IPS-20b (cell line): ENCODE results near the gene SLC25A27.
"Not testable (repeated sequence)": the region's sequence is repeated elsewhere in the genome, so short reads cannot be mapped to it uniquely, and the experiment has no call there.

Source experiments
- H3K27ac ChIP-seq: one replicate; pipeline ENCODE4 v1.5.1; 2013; ENCODE audit warnings: low read length
- H3K27me3 ChIP-seq: 2 replicates; pipeline ENCODE4 v1.6.1; 2013; ENCODE audit warnings: mild to moderate bottlenecking, low read length, inconsistent platforms; ENCODE audit not compliant: insufficient read depth
- H3K36me3 ChIP-seq: 2 replicates; pipeline ENCODE4 v1.6.1; 2013; ENCODE audit warnings: low read depth, mild to moderate bottlenecking, inconsistent platforms, low read length, moderate library complexity; ENCODE audit not compliant: insufficient read depth
- H3K4me1 ChIP-seq: 2 replicates; pipeline ENCODE4 v1.6.1; 2013; ENCODE audit warnings: mild to moderate bottlenecking, control low read depth, inconsistent platforms, low read length, moderate library complexity; ENCODE audit not compliant: insufficient read depth
- H3K4me3 ChIP-seq: 2 replicates; pipeline ENCODE4 v1.5.1; 2013; ENCODE audit warnings: mild to moderate bottlenecking, low read length, inconsistent platforms
- H3K9ac ChIP-seq: 2 replicates; pipeline ENCODE4 v1.6.1; 2013; ENCODE audit warnings: low read depth, mild to moderate bottlenecking, inconsistent platforms, low read length, moderate library complexity
- H3K9me3 ChIP-seq: 2 replicates; pipeline ENCODE4 v1.6.1; 2013; ENCODE audit warnings: mild to moderate bottlenecking, low read depth, low read length, inconsistent platforms; ENCODE audit not compliant: insufficient read depth

Gene SLC25A27

DNA sequence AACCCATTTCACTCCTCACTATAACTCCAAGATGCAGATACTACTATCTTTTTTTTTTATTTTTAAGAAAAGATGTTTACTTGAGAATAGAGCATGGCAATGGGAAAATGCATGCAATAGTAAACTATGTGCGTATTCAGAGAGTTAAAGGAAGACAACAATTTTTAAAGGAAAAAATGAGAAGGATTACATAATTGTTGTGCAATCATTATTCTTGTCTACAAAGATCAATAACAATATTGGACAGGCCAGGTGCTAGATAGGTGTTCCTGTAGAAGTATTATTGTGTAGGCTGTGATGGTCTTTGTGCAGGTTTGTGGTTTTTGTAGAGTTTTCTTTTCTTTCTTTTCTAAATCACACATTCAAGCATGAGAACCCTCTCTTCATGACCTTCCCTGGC, 20.7 kb upstream of the SLC25A27 start:
- H3K9me3 ChIP-seq = no peaks in the 10 kb centered on the region
- no peak overlapping the region for H3K9ac ChIP-seq
- H3K4me3 ChIP-seq = no peak overlapping the region
- H3K36me3 ChIP-seq = no peaks in the 10 kb centered on the region
- no peak overlapping the region for H3K27ac ChIP-seq
- no peaks in the 10 kb centered on the region for H3K27me3 ChIP-seq
- no peaks in the 10 kb centered on the region for H3K4me1 ChIP-seq

DNA sequence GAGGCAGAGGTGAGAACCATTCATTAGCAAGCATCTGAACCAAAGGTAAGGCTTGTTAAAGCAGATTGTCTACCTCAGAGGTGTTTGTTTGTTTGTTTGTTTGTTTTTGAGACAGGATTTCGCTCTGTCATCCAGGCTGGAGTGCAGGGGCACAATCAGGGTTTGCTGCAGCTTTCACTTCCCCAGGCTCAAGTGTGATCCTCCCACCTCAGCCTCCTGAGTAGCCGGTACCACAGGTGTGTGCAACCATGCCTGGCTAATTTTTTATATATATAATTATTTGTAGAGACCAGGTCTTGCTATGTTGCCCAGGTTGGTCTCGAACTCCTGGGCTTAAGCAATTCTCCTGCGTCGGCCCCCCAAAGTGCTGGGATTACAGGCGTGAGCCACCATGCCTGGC, 17.3 kb upstream of the SLC25A27 start:
- no peak overlapping the region for H3K4me3 ChIP-seq

DNA sequence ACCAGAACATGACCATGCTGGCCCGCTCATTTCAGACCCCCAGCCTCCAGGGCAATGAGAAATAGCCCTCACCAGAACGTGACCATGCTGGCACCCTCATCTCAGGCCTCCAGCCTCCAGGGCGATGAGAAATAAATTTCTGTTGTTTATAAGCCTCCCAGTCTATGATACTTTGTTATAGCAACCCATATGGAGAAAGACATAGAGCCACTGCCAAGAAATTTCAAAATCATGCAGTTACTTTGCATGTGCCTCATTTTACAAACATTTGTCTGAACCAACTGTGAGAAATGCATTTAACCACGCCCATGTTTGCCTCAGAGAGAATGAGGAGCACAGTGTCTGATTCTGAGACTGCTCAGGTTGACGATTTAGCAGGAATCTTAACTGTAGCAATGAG, 15.6 kb upstream of the SLC25A27 start:
- Histone ChIP-seq H3K27ac (no peak overlapping the region), H3K4me3 (no peak overlapping the region), H3K9ac (no peak overlapping the region), H3K9me3 (no peaks in the 10 kb centered on the region), H3K27me3 (no peaks in the 10 kb centered on the region), H3K4me1 (no peaks in the 10 kb centered on the region), H3K36me3 (no peaks in the 10 kb centered on the region)

More for the DNA sequence above, 17.3 kb upstream of the SLC25A27 start:
- Histone ChIP-seq H3K27me3 (no peaks in the 10 kb centered on the region), H3K4me1 (no peaks in the 10 kb centered on the region), H3K36me3 (no peaks in the 10 kb centered on the region), H3K9ac (no peak overlapping the region), H3K27ac (no peak overlapping the region), H3K9me3 (no peaks in the 10 kb centered on the region)

DNA sequence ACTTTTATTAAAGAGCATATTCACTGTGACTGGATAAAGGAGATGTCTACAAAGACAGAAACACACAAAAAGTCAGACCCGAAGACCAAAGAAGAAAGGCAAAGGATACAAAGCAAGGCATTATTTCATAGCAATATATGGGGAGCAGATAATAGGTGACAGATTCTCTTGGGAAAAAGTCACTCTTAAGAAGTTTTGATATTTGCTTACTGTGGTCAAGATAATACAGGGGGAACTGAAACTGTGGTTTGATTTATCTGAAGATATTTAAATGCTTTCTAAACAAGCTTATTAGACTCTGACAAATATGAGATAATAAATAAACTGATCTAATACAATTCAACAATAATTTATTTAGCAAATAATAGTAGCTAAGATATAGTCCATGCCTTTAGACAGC, 14.8 kb upstream of the SLC25A27 start:
- no peak overlapping the region for H3K9ac ChIP-seq
- no peaks in the 10 kb centered on the region for H3K4me1 ChIP-seq
- no peaks in the 10 kb centered on the region for H3K27me3 ChIP-seq
- H3K4me3 ChIP-seq = no peak overlapping the region
- H3K27ac ChIP-seq = no peak overlapping the region
- no peaks in the 10 kb centered on the region for H3K36me3 ChIP-seq
- H3K9me3 ChIP-seq = no peaks in the 10 kb centered on the region

DNA sequence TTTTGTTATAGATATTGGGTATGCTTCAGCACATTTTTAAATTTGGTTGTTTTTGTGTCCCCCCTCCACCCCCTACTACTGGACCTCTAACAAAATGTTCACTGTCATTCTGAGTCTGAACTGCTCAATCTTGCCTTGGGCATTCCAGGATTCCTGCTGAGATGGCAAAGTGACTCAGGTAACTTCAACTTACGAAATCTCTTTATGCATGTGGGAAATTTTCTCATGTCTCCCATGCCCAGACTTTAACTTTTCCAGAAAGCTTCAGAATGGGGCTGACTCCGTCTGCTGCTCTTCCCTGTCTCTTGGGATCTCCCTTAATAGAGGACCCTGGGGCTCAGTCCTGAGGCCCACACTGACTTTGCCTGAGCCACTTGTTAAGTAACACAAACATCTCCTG, 14.1 kb upstream of the SLC25A27 start:
- Histone ChIP-seq H3K27ac (no peak overlapping the region), H3K4me1 (no peaks in the 10 kb centered on the region), H3K9ac (no peak overlapping the region), H3K36me3 (no peaks in the 10 kb centered on the region), H3K27me3 (no peaks in the 10 kb centered on the region), H3K4me3 (no peak overlapping the region), H3K9me3 (no peaks in the 10 kb centered on the region)

DNA sequence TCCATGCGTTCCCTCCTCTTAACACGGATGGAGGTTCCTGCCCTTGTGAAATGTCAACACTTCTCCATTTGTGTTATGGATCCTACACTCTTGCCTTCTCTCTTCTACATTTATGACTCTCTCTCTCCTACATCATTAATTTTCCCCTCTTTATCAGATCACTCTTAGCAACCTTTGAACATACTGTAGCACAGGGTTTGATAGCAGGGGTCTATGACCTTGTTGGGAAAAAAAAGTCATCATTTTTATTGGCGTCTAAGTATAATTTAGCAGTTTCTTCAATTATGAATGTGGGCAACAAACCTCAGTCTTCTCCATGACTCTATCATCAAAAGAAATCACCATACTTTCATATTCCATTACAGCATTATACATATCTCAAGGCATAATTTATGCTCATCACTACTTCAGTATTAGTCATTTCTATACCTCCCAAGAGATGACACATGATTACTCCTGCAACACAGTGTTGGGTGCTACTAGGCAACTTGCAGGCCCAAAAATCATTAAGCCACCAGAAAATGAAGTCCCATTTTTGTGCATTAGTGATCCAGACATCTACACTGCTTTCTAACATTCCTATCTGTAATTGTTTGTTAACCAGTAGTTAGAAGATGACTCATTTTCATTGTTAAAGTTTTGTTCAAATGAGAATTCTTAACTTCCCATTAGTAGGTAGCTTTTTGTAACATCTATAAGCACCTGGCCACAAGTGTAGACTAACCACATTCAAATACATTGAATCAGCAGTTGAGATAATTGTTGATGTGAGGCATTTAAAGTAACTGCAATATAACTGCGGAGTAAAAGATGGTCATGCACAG, 9.6 kb upstream of the SLC25A27 start:
- Histone ChIP-seq H3K4me1 (no peaks in the 10 kb centered on the region), H3K9me3 (no peaks in the 10 kb centered on the region), H3K4me3 (no peak overlapping the region), H3K27me3 (no peaks in the 10 kb centered on the region), H3K9ac (no peak overlapping the region), H3K36me3 (no peaks in the 10 kb centered on the region), H3K27ac (no peak overlapping the region)

DNA sequence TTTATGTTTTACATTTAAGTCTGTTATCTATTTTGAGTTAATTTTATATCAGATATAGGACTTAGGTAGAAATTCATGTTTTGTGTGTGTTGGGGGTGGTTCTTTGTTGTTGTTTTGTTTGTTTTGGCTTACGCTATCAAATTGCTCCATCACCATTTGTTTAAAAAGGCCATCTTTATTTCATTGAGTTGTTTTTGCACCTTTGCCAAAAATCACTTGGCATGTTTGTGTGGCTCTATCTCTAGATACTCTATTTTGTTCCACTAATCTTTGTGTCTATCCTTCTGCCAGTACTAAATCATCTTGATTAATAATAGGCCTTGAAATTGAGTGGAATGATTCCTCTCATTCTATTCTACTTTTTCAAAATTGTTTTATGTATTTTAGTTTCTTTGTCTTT, 7.5 kb upstream of the SLC25A27 start:
- no peaks in the 10 kb centered on the region for H3K4me1 ChIP-seq
- no peak overlapping the region for H3K4me3 ChIP-seq
- no peak overlapping the region for H3K27ac ChIP-seq
- H3K36me3 ChIP-seq = no peaks in the 10 kb centered on the region
- H3K9ac ChIP-seq = no peak overlapping the region
- H3K9me3 ChIP-seq = no peaks in the 10 kb centered on the region
- H3K27me3 ChIP-seq = no peaks in the 10 kb centered on the region

DNA sequence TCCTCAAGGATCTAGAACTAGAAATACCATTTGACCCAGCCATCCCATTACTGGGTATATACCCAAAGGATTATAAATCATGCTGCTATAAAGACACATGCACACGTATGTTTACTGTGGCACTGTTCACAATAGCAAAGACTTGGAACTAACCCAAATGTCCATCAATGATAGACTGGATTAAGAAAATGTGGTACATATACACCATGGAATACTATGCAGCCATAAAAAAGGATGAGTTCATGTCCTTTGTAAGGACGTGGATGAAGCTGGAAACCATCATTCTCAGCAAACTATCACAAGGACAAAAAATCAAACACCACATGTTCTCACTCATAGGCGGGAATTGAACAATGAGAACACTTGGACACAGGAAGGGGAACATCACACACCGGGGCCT, 4.7 kb upstream of the SLC25A27 start:
- not testable (repeated sequence) for H3K4me1 ChIP-seq, H3K36me3 ChIP-seq, H3K4me3 ChIP-seq, H3K9me3 ChIP-seq, H3K27me3 ChIP-seq, H3K27ac ChIP-seq, H3K9ac ChIP-seq

DNA sequence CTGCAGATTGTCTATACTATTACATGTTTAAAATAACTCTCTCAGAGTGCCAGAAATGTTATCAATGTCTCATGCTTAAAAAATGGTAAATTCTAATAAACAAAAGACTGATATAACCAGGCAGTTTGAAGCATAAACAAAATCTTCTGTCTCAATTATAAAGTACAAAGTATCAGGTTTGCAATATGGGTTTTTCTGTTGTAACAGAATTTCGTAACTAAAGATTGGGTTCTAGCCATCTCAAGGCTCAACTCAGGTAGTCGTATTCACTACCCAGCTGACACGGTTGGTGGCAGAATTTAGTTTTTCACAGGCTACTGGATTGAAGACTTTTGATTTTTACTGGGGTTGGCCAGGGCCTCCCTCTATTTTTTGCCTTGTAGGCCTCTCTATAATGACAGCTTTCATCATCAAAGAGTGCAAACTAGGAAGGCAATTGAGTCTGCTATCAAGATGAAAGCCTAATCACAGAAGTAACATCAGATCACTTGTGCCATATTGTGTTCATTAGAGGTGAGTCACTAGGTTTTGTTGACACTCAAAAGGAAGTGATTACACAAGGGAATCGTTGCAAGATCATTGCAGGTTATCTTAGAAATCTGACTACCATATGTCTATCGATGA, 3.8 kb upstream of the SLC25A27 start:
- no peak overlapping the region for H3K27ac ChIP-seq
- no peak overlapping the region for H3K9ac ChIP-seq
- H3K9me3 ChIP-seq = no peaks in the 10 kb centered on the region
- H3K4me1 ChIP-seq = no peaks in the 10 kb centered on the region
- no peaks in the 10 kb centered on the region for H3K36me3 ChIP-seq
- no peak overlapping the region for H3K4me3 ChIP-seq
- peaks cover 10% of the 10 kb centered on the region for H3K27me3 ChIP-seq

DNA sequence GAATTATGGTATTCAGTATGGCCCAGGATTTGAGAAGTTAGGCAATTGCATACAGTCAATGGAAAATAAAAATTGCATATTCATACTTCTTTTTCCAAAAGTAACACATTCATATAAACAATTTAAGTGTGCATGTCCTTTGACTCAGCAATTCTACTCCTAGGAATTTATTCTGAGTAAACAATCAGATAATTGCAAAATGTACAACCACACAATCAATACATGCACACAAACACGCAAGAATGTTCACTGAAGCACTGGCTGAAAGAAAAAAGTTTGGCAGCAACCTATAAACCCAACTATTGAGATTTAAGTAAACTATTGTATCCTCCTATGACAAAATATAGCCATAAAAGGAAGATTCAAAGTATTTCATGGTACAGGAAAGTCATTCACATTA, 1.8 kb upstream of the SLC25A27 start:
- Histone ChIP-seq H3K4me1 (no peaks in the 10 kb centered on the region), H3K36me3 (no peaks in the 10 kb centered on the region), H3K9me3 (no peaks in the 10 kb centered on the region), H3K4me3 (peak overlapping the region; percentile 42), H3K9ac (no peak overlapping the region), H3K27me3 (peaks cover 24% of the 10 kb centered on the region), H3K27ac (no peak overlapping the region)

DNA sequence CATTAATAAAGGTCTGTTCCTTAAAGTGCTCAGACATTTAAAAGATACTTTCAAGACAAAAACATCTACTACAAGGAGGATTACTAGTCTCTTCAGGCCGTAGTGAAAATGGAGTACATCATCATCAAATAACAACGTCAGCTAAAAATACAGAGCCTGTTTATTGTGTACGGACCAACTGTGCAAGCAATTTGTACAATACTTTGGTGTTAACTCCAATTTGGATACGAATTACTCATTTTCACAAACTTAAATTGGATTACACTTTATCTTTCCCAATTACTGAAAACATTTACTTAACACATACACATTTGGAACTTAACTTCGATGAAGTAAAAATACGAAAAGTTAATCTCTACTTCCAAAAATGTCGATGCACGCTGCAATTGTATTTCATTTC, 959 bp upstream of the SLC25A27 start:
- Histone ChIP-seq H3K9ac (peak overlapping the region; percentile 77; the same call in 1 of the 2 replicates), H3K4me1 (no peaks in the 10 kb centered on the region), H3K36me3 (no peaks in the 10 kb centered on the region), H3K4me3 (peak overlapping the region; percentile 81), H3K27me3 (peaks cover 24% of the 10 kb centered on the region), H3K9me3 (no peaks in the 10 kb centered on the region), H3K27ac (no peak overlapping the region)

DNA sequence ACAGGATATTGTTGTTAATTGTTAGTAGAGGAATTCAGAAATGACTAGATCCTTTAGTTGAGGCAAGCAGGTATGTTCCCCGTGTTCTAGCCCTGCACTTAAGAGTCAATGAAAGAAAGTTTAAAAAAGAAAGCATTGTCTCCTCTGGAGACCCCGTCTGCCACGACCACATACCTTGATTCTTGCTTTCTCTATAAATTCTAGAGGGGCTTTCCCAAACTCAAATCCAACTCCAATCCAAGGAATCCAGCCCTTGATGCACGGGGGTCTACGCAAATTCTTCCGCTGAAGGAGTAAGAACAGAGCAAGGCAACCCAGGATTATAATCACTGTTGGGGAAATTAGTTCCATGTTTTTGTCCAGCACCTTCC, 558 bp upstream of the SLC25A27 start:
- peak overlapping the region; percentile 77; the same call in 1 of the 2 replicates for H3K9ac ChIP-seq
- H3K27me3 ChIP-seq = peaks cover 24% of the 10 kb centered on the region
- no peak overlapping the region for H3K27ac ChIP-seq

More for the DNA sequence above, 558 bp upstream of the SLC25A27 start:
- no peaks in the 10 kb centered on the region for H3K36me3 ChIP-seq
- H3K4me1 ChIP-seq = no peaks in the 10 kb centered on the region
- peak overlapping the region; percentile 81 for H3K4me3 ChIP-seq
- H3K9me3 ChIP-seq = no peaks in the 10 kb centered on the region
